GM19397 (cell line): ENCODE results near the gene SMARCA2.

Experiments
- ATAC-seq: cut with Tn5 transposase; IDR thresholded peaks from one replicate; pipeline ENCODE4 v1.9.1; 2021; ENCODE audit warnings: mild to moderate bottlenecking, moderate library complexity; ENCODE audit not compliant: unreplicated experiment

SMARCA2 gene

DNA sequence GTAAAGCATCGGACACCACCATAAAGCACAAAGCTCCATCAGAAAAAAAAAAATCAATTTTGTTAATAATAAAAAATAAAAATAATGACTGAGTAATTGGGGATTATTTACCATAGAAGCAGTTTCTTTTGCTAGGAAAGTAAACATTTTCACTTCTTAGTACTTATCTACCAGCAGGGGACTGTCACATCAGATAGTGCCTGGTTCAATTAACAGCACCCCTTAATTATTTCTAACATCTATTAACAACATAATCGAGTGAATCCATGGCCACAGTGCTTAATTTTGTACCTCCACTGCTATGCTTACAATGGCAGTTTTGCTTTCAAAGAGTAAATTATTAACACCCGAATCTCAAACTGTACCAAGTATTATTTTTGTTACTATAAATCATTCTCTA lies 221.7 kb downstream of the SMARCA2 start:
- no peak for ATAC-seq

GRCh38 chr9:2241461-2241835 lies 226.3 kb downstream of the SMARCA2 start:
- peak; percentile 12 for ATAC-seq

DNA sequence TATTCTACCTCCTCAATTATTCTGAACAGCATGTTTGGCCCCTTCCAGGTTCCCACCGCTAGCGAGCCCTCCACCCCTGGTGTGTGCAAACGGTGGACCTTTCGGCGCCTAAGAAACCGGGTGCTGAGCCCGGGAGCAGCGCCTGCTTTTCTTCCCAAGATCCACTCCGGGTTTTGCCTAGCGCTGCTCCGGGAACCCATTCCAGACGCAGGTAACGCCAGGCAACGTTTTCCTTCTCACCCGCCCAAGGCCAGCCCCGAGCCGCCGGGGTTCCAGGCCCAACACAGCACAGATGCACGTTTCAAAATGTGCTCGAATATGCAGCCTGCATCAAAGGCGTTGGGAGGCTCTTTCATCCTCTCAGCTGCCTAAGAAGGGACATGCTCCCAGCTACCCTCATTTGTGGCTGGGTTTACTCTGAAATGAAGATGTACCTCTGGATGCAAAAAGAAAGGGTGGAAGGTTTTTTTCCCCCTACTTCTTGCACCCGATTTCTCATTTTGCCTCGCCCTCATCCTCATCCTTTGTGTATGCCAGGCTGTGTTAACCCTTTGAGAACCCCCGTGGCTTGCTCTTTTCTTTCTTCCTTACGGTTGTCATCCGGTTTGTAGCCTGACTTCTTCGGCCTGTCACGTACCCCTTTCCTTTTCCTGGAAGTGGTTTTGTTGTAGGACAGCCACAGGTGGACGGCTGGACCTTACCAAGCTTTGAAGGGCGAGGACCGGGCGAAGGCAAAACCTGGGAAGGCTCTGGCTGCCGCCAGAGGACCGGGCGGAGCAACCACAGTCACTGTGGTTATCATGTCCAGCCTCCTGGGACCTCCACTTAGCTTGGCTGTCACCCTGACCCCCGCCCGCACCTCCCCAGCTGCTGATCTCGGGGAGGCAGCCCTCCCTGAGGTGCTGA lies 226.9 kb downstream of the SMARCA2 start:
- ATAC-seq, result peak; percentile 91

DNA sequence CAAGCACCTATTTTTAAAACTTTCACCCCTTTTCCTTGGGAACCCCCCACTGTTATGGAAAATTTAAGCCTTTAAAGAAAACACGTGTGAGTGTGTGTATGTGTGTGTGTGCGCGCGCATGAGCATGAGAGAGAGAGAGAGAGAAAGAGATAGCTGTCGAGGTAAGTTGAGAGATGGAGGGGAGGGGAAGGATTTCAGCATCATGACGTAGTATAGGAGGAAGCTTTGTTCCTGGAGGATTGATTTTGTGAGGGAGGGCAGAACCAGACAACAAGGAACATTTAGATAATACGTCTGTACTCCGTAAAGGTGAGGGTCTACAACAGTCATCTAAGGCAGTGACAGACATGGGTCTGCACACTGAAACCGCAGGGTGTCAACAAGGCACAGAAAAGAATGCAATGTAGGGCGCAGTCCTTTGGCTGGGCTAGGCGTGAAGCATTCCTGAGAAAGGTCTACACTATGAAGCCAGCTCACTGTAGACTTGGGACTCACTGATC lies 227.7 kb downstream of the SMARCA2 start:
- no peak for ATAC-seq
